H1 (cell line): ENCODE data around the gene TMEM254. TPM values are rescaled to one million over a fixed set of nuclear protein-coding genes. Genes with fewer than 3 reads are reported as not detected.

Experiments
- CTCF ChIA-PET: fragments of 300-600 bp; sonication (Branson Sonifier 250); formaldehyde crosslinking; loops from one replicate; lab custom pipeline; 2021; ENCODE audit not compliant: partially characterized antibody; lab: Charles Lee
- POLR2A ChIA-PET: fragments of 300-600 bp; sonication (Branson Sonifier 250); formaldehyde crosslinking; loops from one replicate; lab custom pipeline; 2021; ENCODE audit warnings: inconsistent platforms; ENCODE audit not compliant: partially characterized antibody; lab: Charles Lee
- DNase-seq, 2 experiments: peaks; one replicate each; pipeline versions ENCODE4 v3.0.0 to v3.0.0-alpha.2; 2010 to 2022; ENCODE audit warnings: low spot score in 2 of 2, low read depth in 1 of 2, mixed read lengths in 1 of 2
- FAIRE-seq: peaks from 2 replicates; lab custom pipeline; 2011; peaks lifted over from hg19 to GRCh38; lab: Jason Lieb, UNC
- H2AFZ ChIP-seq: 2 replicates; pipeline ENCODE4 v1.8.1; 2012; ENCODE audit warnings: low read length, inconsistent platforms
- H2AK5ac ChIP-seq: 2 replicates; pipeline ENCODE4 v1.6.1; 2013; ENCODE audit warnings: low read depth, low read length
- H2BK120ac ChIP-seq: replicated peaks from 2 replicates; pipeline ENCODE3; 2013; ENCODE audit warnings: low read depth, low read length, inconsistent platforms
- H2BK12ac ChIP-seq: 2 replicates; pipeline ENCODE4 v1.6.1; 2013; ENCODE audit warnings: low read depth, low read length
- H2BK15ac ChIP-seq: 2 replicates; pipeline ENCODE4 v1.6.1; 2013; ENCODE audit warnings: low read length
- H2BK20ac ChIP-seq: 2 replicates; pipeline ENCODE4 v1.6.1; 2013; ENCODE audit warnings: low read length
- H2BK5ac ChIP-seq: 2 replicates; pipeline ENCODE4 v1.6.1; 2013; ENCODE audit warnings: low read depth, low read length
- H3K14ac ChIP-seq: 2 replicates; pipeline ENCODE4 v1.6.1; 2013; ENCODE audit warnings: inconsistent platforms; ENCODE audit not compliant: insufficient read length
- H3K18ac ChIP-seq: 2 replicates; pipeline ENCODE4 v1.6.1; 2013; ENCODE audit warnings: low read length; ENCODE audit errors: extremely low read depth
- H3K23ac ChIP-seq: 2 replicates; pipeline ENCODE4 v1.6.1; 2013; ENCODE audit warnings: inconsistent platforms; ENCODE audit not compliant: insufficient read length
- H3K23me2 ChIP-seq: 2 replicates; pipeline ENCODE4 v1.6.1; 2013; ENCODE audit warnings: low read depth, low read length
- H3K27ac ChIP-seq: 2 replicates; pipeline ENCODE4 v1.6.1; 2011; ENCODE audit warnings: low read depth, low read length, inconsistent platforms
- H3K27me3 ChIP-seq, 4 experiments: replicated peaks in 1 of 4; 1 replicate in 1 of 4; 2 replicates in 3 of 4; pipeline versions ENCODE4 v1.6.1 to v1.8.1; 2011 to 2013; ENCODE audit warnings: low read length in 3 of 4, mild to moderate bottlenecking in 3 of 4, inconsistent platforms in 2 of 4, mixed read lengths in 2 of 4, moderate library complexity in 1 of 4; ENCODE audit not compliant: control insufficient read depth in 3 of 4, insufficient read depth in 3 of 4; ENCODE audit errors: extremely low read depth in 1 of 4
- H3K36me3 ChIP-seq, 4 experiments: 2 replicates each; pipeline versions ENCODE4 v1.6.1 to v1.8.1; 2011 to 2013; ENCODE audit warnings: mild to moderate bottlenecking in 4 of 4, low read length in 3 of 4, moderate library complexity in 2 of 4, control low read depth in 1 of 4, inconsistent platforms in 1 of 4; ENCODE audit not compliant: insufficient read depth in 4 of 4, control insufficient read depth in 2 of 4
- H3K4ac ChIP-seq: replicated peaks from 2 replicates; pipeline ENCODE3; 2013; ENCODE audit warnings: low read length, low read depth, mixed read lengths, inconsistent platforms; ENCODE audit not compliant: insufficient read length
- H3K4me1 ChIP-seq, 4 experiments: replicated peaks in 1 of 4; 1 replicate in 1 of 4; 2 replicates in 3 of 4; pipeline versions ENCODE4 v1.6.1 to v1.8.1; 2011 to 2013; ENCODE audit warnings: low read length in 3 of 4, inconsistent platforms in 2 of 4, mixed read lengths in 1 of 4; ENCODE audit not compliant: insufficient read depth in 4 of 4, control insufficient read depth in 3 of 4
- H3K4me2 ChIP-seq, 2 experiments: 2 replicates each; pipeline versions ENCODE4 v1.6.1 to v1.8.1; 2011 to 2013; ENCODE audit warnings: low read depth in 2 of 2, low read length in 2 of 2, control low read depth in 1 of 2, inconsistent platforms in 1 of 2, mild to moderate bottlenecking in 1 of 2; ENCODE audit not compliant: insufficient read depth in 1 of 2
- H3K4me3 ChIP-seq, 4 experiments: fragments of 200-600, 300-600 bp in 1 of 4; sonication (generic), shearing (Covaris generic), sonication (Bioruptor Twin) in 1 of 4; 2 replicates each; pipeline versions ENCODE4 v1.5.1 to v1.8.1; 2011 to 2016; ENCODE audit warnings: low read length in 4 of 4, low read depth in 3 of 4, control low read depth in 2 of 4, inconsistent platforms in 2 of 4, mild to moderate bottlenecking in 2 of 4, mixed read lengths in 1 of 4, moderate library complexity in 1 of 4; ENCODE audit not compliant: insufficient read depth in 2 of 4; ENCODE audit errors: extremely low read depth in 1 of 4
- H3K56ac ChIP-seq: replicated peaks from 2 replicates; pipeline ENCODE3; 2013; ENCODE audit warnings: low read depth, mild to moderate bottlenecking, mixed read lengths, low read length, inconsistent platforms; ENCODE audit not compliant: insufficient read length
- H3K79me1 ChIP-seq: 2 replicates; pipeline ENCODE4 v1.6.1; 2013; ENCODE audit warnings: low read depth, low read length, control low read depth
- H3K79me2 ChIP-seq, 2 experiments: 2 replicates each; pipeline versions ENCODE4 v1.6.1 to v1.8.1; 2012 to 2013; ENCODE audit warnings: low read length in 2 of 2, mild to moderate bottlenecking in 2 of 2, inconsistent platforms in 1 of 2; ENCODE audit not compliant: insufficient read depth in 2 of 2, control insufficient read depth in 1 of 2
- H3K9ac ChIP-seq, 4 experiments: replicated peaks in 1 of 4; 1 replicate in 1 of 4; 2 replicates in 3 of 4; pipeline versions ENCODE4 v1.6.1 to v1.8.1; 2011 to 2013; ENCODE audit warnings: low read depth in 3 of 4, low read length in 3 of 4, control low read depth in 2 of 4, mild to moderate bottlenecking in 2 of 4, moderate library complexity in 2 of 4, inconsistent platforms in 1 of 4; ENCODE audit errors: extremely low read depth in 1 of 4
- H3K9me3 ChIP-seq, 2 experiments: 2 replicates each; pipeline versions ENCODE4 v1.6.1 to v1.8.1; 2012 to 2013; ENCODE audit warnings: mild to moderate bottlenecking in 2 of 2, moderate library complexity in 2 of 2, control low read depth in 1 of 2, inconsistent platforms in 1 of 2, low read depth in 1 of 2, low read length in 1 of 2, mixed read lengths in 1 of 2; ENCODE audit not compliant: insufficient read depth in 2 of 2
- H4K20me1 ChIP-seq, 2 experiments: replicated peaks in 1 of 2; 2 replicates each; pipeline versions ENCODE3 to v1.8.1; 2011 to 2013; ENCODE audit warnings: inconsistent platforms in 2 of 2, low read length in 2 of 2, mild to moderate bottlenecking in 1 of 2; ENCODE audit not compliant: insufficient read depth in 2 of 2, control insufficient read depth in 1 of 2
- H4K5ac ChIP-seq: 2 replicates; pipeline ENCODE4 v1.6.1; 2013; ENCODE audit warnings: low read length, low read depth, mixed read lengths, inconsistent platforms; ENCODE audit not compliant: insufficient read length
- H4K8ac ChIP-seq: 2 replicates; pipeline ENCODE4 v1.8.0; 2013; ENCODE audit warnings: mild to moderate bottlenecking, moderate library complexity, low read length, inconsistent platforms; ENCODE audit not compliant: insufficient read depth; ENCODE audit errors: extremely low read depth
- H4K91ac ChIP-seq: replicated peaks from 2 replicates; pipeline ENCODE3; 2013; ENCODE audit warnings: low read length, mixed read lengths, inconsistent platforms; ENCODE audit not compliant: insufficient read length
- ASH2L ChIP-seq: fragments of 200-600, 300-600 bp; sonication (generic); IDR thresholded peaks from one replicate; pipeline ENCODE4 v1.7.1; 2017; ENCODE audit warnings: low read length
- BCL11A ChIP-seq, 2 experiments: IDR thresholded peaks; one replicate each; pipeline ENCODE4 v1.6.1; 2011; ENCODE audit warnings: low read depth in 2 of 2, low read length in 2 of 2, mild to moderate bottlenecking in 2 of 2
- BRCA1 ChIP-seq: IDR thresholded peaks from 2 replicates; pipeline ENCODE4 v1.6.1; 2012; ENCODE audit warnings: low read depth, low read length, improper control_type of control experiment
- GABPA ChIP-seq: IDR thresholded peaks from 2 replicates; pipeline ENCODE4 v1.6.1; 2011; ENCODE audit warnings: mild to moderate bottlenecking, low read length, moderate library complexity, borderline replicate concordance; ENCODE audit not compliant: insufficient read depth
- KDM1A ChIP-seq: fragments of 200-600, 300-600 bp; sonication (generic); IDR thresholded peaks from 2 replicates; pipeline ENCODE4 v1.7.1; 2016; ENCODE audit warnings: mild to moderate bottlenecking, low read length, borderline replicate concordance
- POLR2A ChIP-seq, 2 experiments: IDR thresholded peaks; 1 replicate in 1 of 2; 2 replicates in 1 of 2; pipeline ENCODE4 v1.6.1; 2011; ENCODE audit warnings: low read depth in 2 of 2, low read length in 2 of 2, mild to moderate bottlenecking in 2 of 2; ENCODE audit errors: control extremely low read depth in 1 of 2
- RBBP5 ChIP-seq: IDR thresholded peaks from 2 replicates; pipeline ENCODE4 v1.7.1; 2012; ENCODE audit warnings: low read depth, mild to moderate bottlenecking, inconsistent platforms, low read length, moderate library complexity, borderline replicate concordance
- RXRA ChIP-seq: IDR thresholded peaks from 2 replicates; pipeline ENCODE4 v1.6.1; 2011; ENCODE audit warnings: low read depth, mild to moderate bottlenecking, low read length, moderate library complexity; ENCODE audit not compliant: insufficient read depth
- SIN3A ChIP-seq, 2 experiments: IDR thresholded peaks in 1 of 2; conservative IDR thresholded peaks in 1 of 2; 2 replicates each; pipeline ENCODE4 v1.6.1; 2011 to 2012; ENCODE audit warnings: low read length in 2 of 2, improper control_type of control experiment in 1 of 2, low read depth in 1 of 2, mild to moderate bottlenecking in 1 of 2
- SIX5 ChIP-seq: IDR thresholded peaks from 2 replicates; pipeline ENCODE4 v1.6.1; 2011; ENCODE audit warnings: mild to moderate bottlenecking, low read depth, low read length
- SP1 ChIP-seq: IDR thresholded peaks from 2 replicates; pipeline ENCODE4 v1.6.1; 2011; ENCODE audit warnings: low read depth, low read length
- SP2 ChIP-seq: IDR thresholded peaks from 2 replicates; pipeline ENCODE4 v1.6.1; 2012; ENCODE audit warnings: mild to moderate bottlenecking, low read length, inconsistent platforms
- TAF1 ChIP-seq: IDR thresholded peaks from 2 replicates; pipeline ENCODE4 v1.6.1; 2011; ENCODE audit warnings: mild to moderate bottlenecking, low read depth, low read length
- ZNF274 ChIP-seq: IDR thresholded peaks from 2 replicates; pipeline ENCODE4 v1.7.0; 2012; ENCODE audit warnings: low read length, borderline replicate concordance; ENCODE audit errors: extremely low read depth
- WGBS, 2 experiments: shearing (Covaris generic) in 1 of 2; methylation state at CpG; one replicate each; pipeline versions ENCODE4 v1.1.6 to v1.1.7; 2013 to 2015; ENCODE audit warnings: low lambda C conversion rate in 2 of 2, mixed read lengths in 2 of 2, inconsistent platforms in 1 of 2, low coverage in 1 of 2, missing lambda C conversion rate in 1 of 2; ENCODE audit not compliant: insufficient replicate concordance in 2 of 2, insufficient coverage in 1 of 2, insufficient read length in 1 of 2; ENCODE audit errors: extremely low coverage in 1 of 2, missing lambda C conversion rate in 1 of 2; 5-methylcytosine and 5-hydroxymethylcytosine counted together
- polyA plus RNA-seq, 7 experiments: library from polyadenylated mRNA; depleted of rRNA in 3 of 7; stranded (reverse) in 5 of 7; unstranded in 2 of 7; fragments of >200 nt in 5 of 7; fragments of 200-250 nt in 2 of 7; gene quantifications; 1 replicate in 5 of 7; 2 replicates in 1 of 7; 4 replicates in 1 of 7; pipeline versions ENCODE4 v1.2.1 to v1.2.3, GENCODE V29; 2011 to 2013; ENCODE audit warnings: missing spikeins in 2 of 7, mixed read lengths in 2 of 7
- total RNA-seq: library from RNA; stranded (reverse); fragmentation: NEBNext Ultra II Directional; extraction: Animal tissue kit (Norgen Biotek cat#: 25700); gene quantifications from 2 replicates; pipeline ENCODE4 v1.2.1, GENCODE V29; 2021
- TF ChIP-seq, protein P1 (sequence below): IDR thresholded peaks from 2 replicates; pipeline ENCODE4 v1.6.1; 2011; ENCODE audit warnings: low read depth, mild to moderate bottlenecking, low read length; ENCODE audit not compliant: insufficient read depth

TMEM254 gene
- total and polyA plus RNA-seq, 2 of the 8 experiments (the other 6 are each of a cell fraction or from before 2014, with no cell fraction given): 26.9 to 61.2 TPM

GRCh38 chr10:80118669-80119068, 40.2 kb downstream of the TMEM254 start:
- Histone ChIP-seq H3K4me2 (no peak overlapping the region), H4K91ac (no peak overlapping the region), H2AK5ac (no peak overlapping the region), H3K79me2 (no peaks in the 10 kb centered on the region), H2BK5ac (no peak overlapping the region), H3K4me3 (no peak overlapping the region), H3K23ac (no peak overlapping the region), H3K79me1 (no peaks in the 10 kb centered on the region), H3K18ac (no peak overlapping the region), H4K5ac (no peak overlapping the region), H2AFZ (no peak overlapping the region), H3K23me2 (no peaks in the 10 kb centered on the region), H4K20me1 (no peaks in the 10 kb centered on the region), H2BK120ac (no peak overlapping the region), H4K8ac (no peak overlapping the region), H3K9me3 (no peaks in the 10 kb centered on the region), H3K27ac (no peak overlapping the region), H3K36me3 (no peaks in the 10 kb centered on the region), H3K9ac (no peak overlapping the region), H3K4ac (no peak overlapping the region), H3K56ac (no peak overlapping the region), H3K27me3 (no peaks in the 10 kb centered on the region), H2BK15ac (no peak overlapping the region), H2BK12ac (no peak overlapping the region), H3K4me1 (no peaks in the 10 kb centered on the region), H3K14ac (no peak overlapping the region), H2BK20ac (no peak overlapping the region)
- 81% methylated on average over 4 of the region's 4 CpGs; no CpG with 5 or more reads in 1 of the 2 experiments for WGBS, 2 experiments
- ChIA-PET CTCF (interaction anchor here (0.6 to 4.0 kb wide), 10 partner anchors 12 to 627 kb away, joined by 3 to 19 read pairs (median 3); partner anchors contain the start of gene PLAC9), POLR2A (no interaction called here)
- FAIRE-seq: no peak
- DNase-seq: no peak
- TF ChIP-seq SIN3A (conservative IDR thresholded peaks at IDR 0.05 in 1 of 2, IDR thresholded peaks at IDR 0.05 in 1 of 2; ENCODE audit: low read depth in 1 of 2, low read length in 2 of 2) (no peak), BRCA1 (no peak), TAF1 (no peak), RXRA (no peak), SIX5 (no peak), GABPA (no peak), RBBP5 (no peak), ZNF274 (no peak), SP1 (no peak), BCL11A (IDR thresholded peaks at IDR 0.05; ENCODE audit: low read depth in 2 of 2, low read length in 2 of 2) (no peak), ASH2L (no peak), KDM1A (no peak), POLR2A (IDR thresholded peaks at IDR 0.05; ENCODE audit: control extremely low read depth in 1 of 2, low read depth in 2 of 2, low read length in 2 of 2) (no peak), SP2 (no peak)
- TF ChIP-seq, protein P1, sequence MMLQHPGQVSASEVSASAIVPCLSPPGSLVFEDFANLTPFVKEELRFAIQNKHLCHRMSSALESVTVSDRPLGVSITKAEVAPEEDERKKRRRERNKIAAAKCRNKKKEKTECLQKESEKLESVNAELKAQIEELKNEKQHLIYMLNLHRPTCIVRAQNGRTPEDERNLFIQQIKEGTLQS: no peak
